Endothelial cell of umbilical vein (primary cell): Measurements from ENCODE around the gene TSPAN5. TPM values are rescaled to one million over a fixed set of nuclear protein-coding genes. Genes with fewer than 3 reads are reported as not detected.

Experiments
- BruUV-seq: library from RNA; stranded (reverse); fragments of 400-500 nt; replicated peaks from 2 replicates; lab custom pipeline; 2021; lab: Mats Ljungman, UMichigan
- CTCF ChIA-PET: fragments of 300-600, 350-600 bp; sonication (Branson Sonifier 250); formaldehyde crosslinking; loops from one replicate; lab custom pipeline; 2021; ENCODE audit warnings: antibody characterized with exemption, inconsistent platforms; lab: Charles Lee
- POLR2A ChIA-PET: fragments of 300-600, 350-600 bp; sonication (Branson Sonifier 250); formaldehyde crosslinking; loops from one replicate; lab custom pipeline; 2021; ENCODE audit warnings: antibody characterized with exemption, inconsistent platforms; lab: Charles Lee
- DNase-seq: peaks from one replicate; pipeline ENCODE4 v3.0.0-alpha.2; 2011; ENCODE audit warnings: low read depth, low spot score
- FAIRE-seq: peaks from 2 replicates; lab custom pipeline; 2011; peaks lifted over from hg19 to GRCh38; lab: Jason Lieb, UNC
- H2AFZ ChIP-seq: 2 replicates; pipeline ENCODE4 v1.6.0; 2012; ENCODE audit warnings: low read depth, low read length, control low read depth, inconsistent platforms
- H3K27ac ChIP-seq: 2 replicates; pipeline ENCODE4 v1.5.1; 2011; ENCODE audit warnings: low read depth, mild to moderate bottlenecking, control low read depth, low read length, moderate library complexity; ENCODE audit not compliant: insufficient read depth
- H3K27me3 ChIP-seq, 2 experiments: 2 replicates each; pipeline versions ENCODE4 v1.6.0 to v1.6.1; 2011; ENCODE audit warnings: low read length in 2 of 2, mixed read lengths in 1 of 2; ENCODE audit not compliant: control insufficient read depth in 2 of 2, insufficient read depth in 2 of 2
- H3K36me3 ChIP-seq, 2 experiments: 2 replicates in 1 of 2; 3 replicates in 1 of 2; pipeline ENCODE4 v1.5.1; 2011; ENCODE audit warnings: low read length in 2 of 2, mild to moderate bottlenecking in 1 of 2, moderate library complexity in 1 of 2; ENCODE audit not compliant: control insufficient read depth in 2 of 2, insufficient read depth in 2 of 2; ENCODE audit errors: extremely low read depth in 1 of 2
- H3K4me1 ChIP-seq: 3 replicates; pipeline ENCODE4 v1.5.1; 2011; ENCODE audit warnings: mild to moderate bottlenecking, low read length; ENCODE audit not compliant: control insufficient read depth, insufficient read depth; ENCODE audit errors: extremely low read depth
- H3K4me2 ChIP-seq: 2 replicates; pipeline ENCODE4 v1.6.1; 2011; ENCODE audit warnings: low read length, control low read depth, mixed read lengths; ENCODE audit not compliant: insufficient read depth
- H3K4me3 ChIP-seq, 3 experiments: fragments of 200-600 bp in 1 of 3; sonication (generic), shearing (Covaris generic) in 1 of 3; replicated peaks in 1 of 3; 2 replicates each; pipeline ENCODE4 v1.5.1; 2011 to 2016; ENCODE audit warnings: control low read depth in 3 of 3, low read length in 3 of 3, mild to moderate bottlenecking in 2 of 3, inconsistent platforms in 1 of 3, low read depth in 1 of 3, moderate library complexity in 1 of 3; ENCODE audit not compliant: insufficient read depth in 1 of 3
- H3K79me2 ChIP-seq: 2 replicates; pipeline ENCODE4 v1.6.0; 2012; ENCODE audit warnings: low read length, inconsistent platforms; ENCODE audit not compliant: control insufficient read depth, insufficient read depth
- H3K9ac ChIP-seq: replicated peaks from 2 replicates; pipeline ENCODE3; 2011; ENCODE audit warnings: low read length, control low read depth; ENCODE audit not compliant: insufficient read depth; ENCODE audit errors: extremely low read depth
- H3K9me1 ChIP-seq: replicated peaks from 3 replicates; pipeline ENCODE4 v1.6.0; 2011; ENCODE audit warnings: mild to moderate bottlenecking, low read length; ENCODE audit not compliant: control insufficient read depth, insufficient read depth; ENCODE audit errors: extremely low read depth
- H3K9me3 ChIP-seq: replicated peaks from 2 replicates; pipeline ENCODE4 v1.5.1; 2012; ENCODE audit warnings: low read length, inconsistent platforms; ENCODE audit not compliant: control insufficient read depth, insufficient read depth
- H4K20me1 ChIP-seq: replicated peaks from 2 replicates; pipeline ENCODE3; 2011; ENCODE audit warnings: mild to moderate bottlenecking, low read length; ENCODE audit not compliant: control insufficient read depth, insufficient read depth; ENCODE audit errors: extremely low read depth
- CTCF ChIP-seq, 2 donors: IDR thresholded peaks; 1 replicate in 1 of 2; 2 replicates in 1 of 2; pipeline ENCODE4 v1.5.1; 2011; ENCODE audit warnings: low read length in 2 of 2, mild to moderate bottlenecking in 2 of 2, moderate library complexity in 2 of 2, control low read depth in 1 of 2, inconsistent platforms in 1 of 2, low read depth in 1 of 2; ENCODE audit not compliant: insufficient read depth in 1 of 2; ENCODE audit errors: extremely low read depth in 1 of 2
- EZH2 ChIP-seq: IDR thresholded peaks from 2 replicates; pipeline ENCODE4 v1.6.1; 2012; ENCODE audit warnings: borderline replicate concordance, low read depth, mild to moderate bottlenecking, moderate library complexity, low read length, inconsistent platforms; ENCODE audit not compliant: severe bottlenecking
- GATA2 ChIP-seq: IDR thresholded peaks from 2 replicates; pipeline ENCODE4 v1.7.0; 2011; ENCODE audit warnings: low read depth, mild to moderate bottlenecking, moderate library complexity, mixed read lengths, low read length; ENCODE audit not compliant: insufficient read length, insufficient read depth
- JUN ChIP-seq: IDR thresholded peaks from 2 replicates; pipeline ENCODE4 v1.6.1; 2011; ENCODE audit warnings: borderline replicate concordance, low read depth; ENCODE audit not compliant: insufficient read length, insufficient read depth
- POLR2A ChIP-seq: IDR thresholded peaks from 2 replicates; pipeline ENCODE4 v1.6.1; 2012; ENCODE audit warnings: low read depth, mild to moderate bottlenecking, control low read depth, low read length
- POLR2AphosphoS5 ChIP-seq: IDR thresholded peaks from 2 replicates; pipeline ENCODE4 v1.6.1; 2012; ENCODE audit warnings: low read depth, mild to moderate bottlenecking, control low read depth, low read length, moderate library complexity; ENCODE audit not compliant: insufficient read depth
- dilution Hi-C: fragments of 300-500 bp; cut with MboI; formaldehyde crosslinking; loops from one replicate; pipeline ENCODE4 v1.15.0; 2019; ENCODE audit warnings: low sequenced_read_pairs; ENCODE audit not compliant: extremely low pct_ligation_motif_present
- intact Hi-C: fragments of 100-400 bp; cut with micrococcal nuclease; formaldehyde crosslinking; loops from one replicate; pipeline ENCODE4 v1.10.0; 2022
- polyA plus RNA-seq, 4 experiments: library from polyadenylated mRNA; depleted of rRNA in 3 of 4; stranded (reverse) in 3 of 4; unstranded in 1 of 4; fragments of >200 nt; gene quantifications; 2 replicates each; pipeline versions ENCODE4 v1.2.1 to v1.2.3, GENCODE V29; 2011 to 2012; ENCODE audit warnings: missing spikeins in 1 of 4
- total RNA-seq: library from RNA; stranded (reverse); gene quantifications from 2 replicates; pipeline ENCODE4 v1.2.3, GENCODE V29; 2021

Gene TSPAN5
- total and polyA plus RNA-seq, 2 donors (not counting 3 experiments of a cell fraction or from before 2014, with no cell fraction given), result 45.1 to 50.2 TPM

DNA sequence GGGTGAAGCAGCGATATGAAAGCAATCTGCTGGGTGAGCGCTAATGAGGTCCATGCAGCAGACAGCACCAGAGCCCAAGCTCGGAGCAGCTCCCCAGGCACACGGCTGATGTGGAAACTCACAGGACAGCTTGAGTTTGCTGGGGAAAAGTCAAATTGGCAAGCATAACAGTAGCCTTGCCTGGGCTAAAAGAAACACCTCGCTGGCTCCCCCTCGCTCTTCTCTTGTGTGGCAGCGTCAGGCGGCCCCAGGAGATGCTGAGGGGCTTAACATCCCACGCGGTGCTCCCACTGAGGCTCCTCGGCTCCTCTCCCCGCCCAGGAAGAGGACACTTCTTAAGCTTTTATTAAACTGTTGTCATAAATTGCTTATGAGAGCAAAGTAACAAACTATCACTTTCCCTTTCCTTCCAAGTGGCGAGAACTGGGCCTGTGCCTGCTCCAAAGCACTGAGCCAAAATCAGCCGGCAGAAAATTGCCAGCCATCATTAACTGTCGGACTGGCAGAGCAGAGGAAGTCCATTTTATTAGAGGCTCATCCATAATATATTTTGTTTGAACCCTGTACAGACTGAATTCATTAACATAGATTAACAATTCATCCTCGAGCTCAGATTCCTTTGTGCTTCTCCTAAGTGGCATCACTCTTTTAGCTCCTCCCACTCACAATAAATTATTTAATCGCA lies 111.4 kb downstream of the TSPAN5 start:
- Histone ChIP-seq H3K36me3 (no peaks in the 10 kb centered on the region), H3K4me3 (peak overlapping the region in 2 of 3 experiments; percentile 3 to 18), H3K4me1 (peaks cover 17% of the 10 kb centered on the region), H3K9ac (peak overlapping the region; percentile 24), H4K20me1 (no peaks in the 10 kb centered on the region), H3K4me2 (peak overlapping the region; percentile 75), H3K9me1 (no peaks in the 10 kb centered on the region), H3K27me3 (no peaks in the 10 kb centered on the region), H3K27ac (no peak overlapping the region), H3K79me2 (peaks cover 8% of the 10 kb centered on the region), H3K9me3 (no peaks in the 10 kb centered on the region), H2AFZ (peak overlapping the region; percentile 30)
- ChIA-PET CTCF (interaction anchor here (1.1 to 2.0 kb wide), 5 partner anchors 9 to 509 kb away, joined by 3 to 13 read pairs (median 3); no protein-coding TSS in a partner anchor), POLR2A (no interaction called here)
- BruUV-seq, result no TSS peak
- no peak for TF ChIP-seq GATA2
- TF ChIP-seq CTCF (IDR thresholded peaks at IDR 0.05; ENCODE audit: extremely low read depth in 1 of 2, insufficient read depth in 1 of 2, low read depth in 1 of 2, low read length in 2 of 2), result peak in 1 of 2 donors; percentile 5
- intact Hi-C loops, result no loop called here
- DNase-seq (peak; percentile 59), FAIRE-seq (peak; percentile 26)
- dilution Hi-C loops, result no loop called here

GRCh38 chr4:98544818-98545414 lies 113.5 kb downstream of the TSPAN5 start:
- ChIA-PET POLR2A (no interaction called here), CTCF (interaction anchor here (0.8 to 1.7 kb wide), 3 partner anchors 9 to 77 kb away, joined by 3 to 7 read pairs (median 6); no protein-coding TSS in a partner anchor)
- no peak for TF ChIP-seq EZH2
- no peak for TF ChIP-seq JUN
- no peak for TF ChIP-seq CTCF (IDR thresholded peaks at IDR 0.05; ENCODE audit: extremely low read depth in 1 of 2, insufficient read depth in 1 of 2, low read depth in 1 of 2, low read length in 2 of 2)
- TF ChIP-seq GATA2, result peak; percentile 13
- no peak for TF ChIP-seq POLR2AphosphoS5
- TF ChIP-seq POLR2A, result no peak
- H3K9ac ChIP-seq, result no peak overlapping the region
- H3K27ac ChIP-seq, result no peak overlapping the region
- BruUV-seq, result no TSS peak
- H3K36me3 ChIP-seq, result no peaks in the 10 kb centered on the region
- H3K27me3 ChIP-seq, result no peaks in the 10 kb centered on the region
- H3K9me1 ChIP-seq, result no peaks in the 10 kb centered on the region
- H3K79me2 ChIP-seq, result peaks cover 8% of the 10 kb centered on the region
- no peak for FAIRE-seq
- intact Hi-C loops (no loop called here), dilution Hi-C loops (no loop called here)
- no peak for DNase-seq
- H3K9me3 ChIP-seq, result no peaks in the 10 kb centered on the region
- no peak overlapping the region for H2AFZ ChIP-seq
- no peak overlapping the region for H3K4me2 ChIP-seq
- H3K4me3 ChIP-seq, result no peak overlapping the region
- H3K4me1 ChIP-seq, result peaks cover 17% of the 10 kb centered on the region
- no peaks in the 10 kb centered on the region for H4K20me1 ChIP-seq
